HEK293T (cell line): Measurements from ENCODE around the gene TMEM178A.

ENCODE experiments used
- ARNT ChIP-seq: fragments of 450-650 bp; IDR thresholded peaks from 2 replicates; pipeline ENCODE4 v1.6.1; 2017; ENCODE audit warnings: mild to moderate bottlenecking
- TARDBP ChIP-seq: fragments of 450-650 bp; IDR thresholded peaks from 2 replicates; pipeline ENCODE4 v1.6.1; 2016

DNA sequence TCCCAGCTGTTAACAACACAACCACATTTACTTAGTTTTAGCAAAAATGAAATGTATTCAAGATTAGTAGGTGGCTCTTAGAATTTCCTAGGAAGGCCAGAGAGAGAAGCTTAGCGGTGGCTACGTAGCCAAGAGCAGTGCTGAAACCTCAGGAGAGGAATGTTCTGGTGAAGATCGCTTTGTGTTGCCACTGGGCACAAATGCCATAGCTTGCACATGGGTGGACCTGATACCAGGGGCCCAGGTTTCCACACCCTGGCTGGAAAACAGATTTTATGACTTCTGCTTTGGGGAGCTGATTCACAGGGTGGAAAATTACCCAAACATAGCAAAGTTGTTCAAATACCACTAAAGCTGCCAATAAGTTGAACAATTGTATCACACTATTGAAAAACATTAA is 69.9 kb downstream of the TMEM178A start:
- TF ChIP-seq TARDBP (no peak), ARNT (no peak)
